Astrocyte of the hippocampus (primary cell): ENCODE data around the gene CCDC150.

Experiments used
- DNase-seq: peaks from one replicate; pipeline ENCODE4 v3.0.0; 2011; ENCODE audit warnings: low read depth, low spot score

CCDC150 gene

GRCh38 chr2:196767101-196767500 is 127.6 kb downstream of the CCDC150 start:
- DNase-seq = no peak
